Measurements from ENCODE around the gene DDX17. TPM values are rescaled to one million over a fixed set of nuclear protein-coding genes. Genes with fewer than 3 reads are reported as not detected.

DDX17 gene
- total and polyA plus RNA-seq, 10 of the 15 experiments (the other 5 are each of a cell fraction or from before 2014, with no cell fraction given): 25.2 to 778 (median 266) TPM

GRCh38 chr22:38443628-38444521, 62.2 kb downstream of the DDX17 start (continued):
- TF ChIP-seq CBX3 (IDR thresholded peaks at IDR 0.05; ENCODE audit: borderline replicate concordance, low read depth) (no peak), ZNF384 (IDR thresholded peaks at IDR 0.05; ENCODE audit: borderline replicate concordance, low read depth, low read length) (no peak), NBN (IDR thresholded peaks at IDR 0.05) (no peak), CREM (IDR thresholded peaks at IDR 0.05; ENCODE audit: low read depth) (no peak), EP300 (IDR thresholded peaks at IDR 0.05; ENCODE audit: borderline replicate concordance in 1 of 2, control insufficient read depth in 1 of 2, low read depth in 2 of 2, low read length in 2 of 2) (no peak), BHLHE40 (IDR thresholded peaks at IDR 0.05; ENCODE audit: borderline replicate concordance in 1 of 2, low read depth in 2 of 2, low read length in 1 of 2) (no peak), CHD2 (IDR thresholded peaks at IDR 0.05; ENCODE audit: borderline replicate concordance, low read depth, low read length) (no peak)
- TF ChIP-seq, protein P1, sequence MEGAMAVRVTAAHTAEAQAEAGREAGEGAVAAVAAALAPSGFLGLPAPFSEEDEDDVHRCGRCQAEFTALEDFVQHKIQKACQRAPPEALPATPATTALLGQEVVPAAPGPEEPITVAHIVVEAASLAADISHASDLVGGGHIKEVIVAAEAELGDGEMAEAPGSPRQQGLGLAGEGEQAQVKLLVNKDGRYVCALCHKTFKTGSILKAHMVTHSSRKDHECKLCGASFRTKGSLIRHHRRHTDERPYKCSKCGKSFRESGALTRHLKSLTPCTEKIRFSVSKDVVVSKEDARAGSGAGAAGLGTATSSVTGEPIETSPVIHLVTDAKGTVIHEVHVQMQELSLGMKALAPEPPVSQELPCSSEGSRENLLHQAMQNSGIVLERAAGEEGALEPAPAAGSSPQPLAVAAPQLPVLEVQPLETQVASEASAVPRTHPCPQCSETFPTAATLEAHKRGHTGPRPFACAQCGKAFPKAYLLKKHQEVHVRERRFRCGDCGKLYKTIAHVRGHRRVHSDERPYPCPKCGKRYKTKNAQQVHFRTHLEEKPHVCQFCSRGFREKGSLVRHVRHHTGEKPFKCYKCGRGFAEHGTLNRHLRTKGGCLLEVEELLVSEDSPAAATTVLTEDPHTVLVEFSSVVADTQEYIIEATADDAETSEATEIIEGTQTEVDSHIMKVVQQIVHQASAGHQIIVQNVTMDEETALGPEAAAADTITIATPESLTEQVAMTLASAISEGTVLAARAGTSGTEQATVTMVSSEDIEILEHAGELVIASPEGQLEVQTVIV (IDR thresholded peaks at IDR 0.05; ENCODE audit: borderline replicate concordance, partially characterized antibody): no peak
